Activated naive CD4-positive, alpha-beta T cell treated with anti-CD3 and anti-CD28 coated beads, Interleukin-2, amount 50 U/mL, for 24 hours (primary cell): ENCODE data around the gene ASTL.
A peak's percentile ranks its signal among the peaks of the same experiment; 100 is the strongest.

Experiments
- H3K27ac Mint-ChIP-seq: one replicate; pipeline ENCODE4 v1.8.0; 2021; ENCODE audit warnings: mild to moderate bottlenecking, mixed read lengths
- H3K27me3 Mint-ChIP-seq: one replicate; pipeline ENCODE4 v1.8.0; 2021; ENCODE audit warnings: mixed read lengths
- H3K36me3 Mint-ChIP-seq: one replicate; pipeline ENCODE4 v1.8.0; 2021; ENCODE audit warnings: mixed read lengths
- H3K4me1 Mint-ChIP-seq: one replicate; pipeline ENCODE4 v1.8.0; 2021; ENCODE audit warnings: mixed read lengths
- H3K4me3 Mint-ChIP-seq: one replicate; pipeline ENCODE4 v1.8.0; 2021; ENCODE audit warnings: mild to moderate bottlenecking, mixed read lengths
- H3K9me3 Mint-ChIP-seq: one replicate; pipeline ENCODE4 v1.8.0; 2021; ENCODE audit warnings: mixed read lengths

ASTL gene

DNA sequence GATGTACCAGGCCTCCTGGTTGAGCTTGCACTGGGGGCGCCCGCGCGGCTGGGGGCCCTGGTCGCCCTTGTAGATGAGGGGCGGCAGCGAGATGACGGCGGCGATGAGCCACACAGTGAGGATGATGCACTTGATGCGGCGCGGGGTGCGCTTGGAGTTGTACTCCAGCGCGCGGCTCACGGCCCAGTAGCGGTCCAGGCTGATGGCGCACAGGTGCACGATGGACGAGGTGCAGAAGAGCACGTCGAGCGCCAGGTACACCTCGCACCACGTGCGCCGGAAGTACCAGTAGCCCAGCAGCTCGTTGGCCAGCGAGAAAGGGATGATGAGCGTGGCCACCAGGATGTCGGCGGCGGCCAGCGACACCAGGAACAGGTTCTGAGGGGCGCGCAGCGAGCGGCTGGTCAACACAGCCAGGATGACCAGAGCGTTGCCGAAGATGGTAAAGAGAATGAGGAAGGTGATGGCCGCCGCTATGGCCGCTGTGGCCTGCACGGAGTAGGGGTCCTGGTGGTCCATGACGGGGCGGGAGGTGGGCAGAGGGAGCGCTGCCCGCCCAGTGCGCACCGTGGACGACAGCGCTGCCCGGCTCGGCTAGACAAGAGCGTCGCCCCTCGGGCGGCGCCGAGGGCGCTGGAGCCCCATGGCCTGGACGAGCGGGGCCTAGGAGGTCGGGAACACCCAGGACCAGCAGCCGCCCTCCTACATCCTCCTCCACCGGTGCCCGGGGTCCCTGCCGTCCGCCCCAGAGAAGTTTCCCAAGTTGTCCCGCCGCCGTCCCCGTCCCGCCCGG, 22.5 kb downstream of the ASTL start:
- peak overlapping the region; percentile 62 for H3K27ac Mint-ChIP-seq
- no peaks in the 10 kb centered on the region for H3K36me3 Mint-ChIP-seq
- no peaks in the 10 kb centered on the region for H3K9me3 Mint-ChIP-seq
- H3K27me3 Mint-ChIP-seq: peaks cover 15% of the 10 kb centered on the region
- peaks cover 16% of the 10 kb centered on the region for H3K4me1 Mint-ChIP-seq
- peak overlapping the region; percentile 79 for H3K4me3 Mint-ChIP-seq

- H3K27ac Mint-ChIP-seq: no peak overlapping the region
- no peaks in the 10 kb centered on the region for H3K36me3 Mint-ChIP-seq
- H3K4me1 Mint-ChIP-seq: peaks cover 16% of the 10 kb centered on the region
- H3K9me3 Mint-ChIP-seq: no peaks in the 10 kb centered on the region
- peaks cover 9% of the 10 kb centered on the region for H3K27me3 Mint-ChIP-seq
- peak overlapping the region; percentile 79 for H3K4me3 Mint-ChIP-seq
Observed at GRCh38 chr2:96114903-96115581, 23.3 kb downstream of the ASTL start.

- Mint-ChIP-seq H3K36me3 (no peaks in the 10 kb centered on the region), H3K27ac (no peak overlapping the region), H3K4me3 (peak overlapping the region; percentile 26), H3K27me3 (peaks cover 6% of the 10 kb centered on the region), H3K4me1 (peaks cover 16% of the 10 kb centered on the region), H3K9me3 (no peaks in the 10 kb centered on the region)
Observed at GRCh38 chr2:96114546-96114902, 23.8 kb downstream of the ASTL start.

- H3K4me1 Mint-ChIP-seq: peaks cover 16% of the 10 kb centered on the region
Observed at GRCh38 chr2:96113951-96114350, 24.4 kb downstream of the ASTL start.

DNA sequence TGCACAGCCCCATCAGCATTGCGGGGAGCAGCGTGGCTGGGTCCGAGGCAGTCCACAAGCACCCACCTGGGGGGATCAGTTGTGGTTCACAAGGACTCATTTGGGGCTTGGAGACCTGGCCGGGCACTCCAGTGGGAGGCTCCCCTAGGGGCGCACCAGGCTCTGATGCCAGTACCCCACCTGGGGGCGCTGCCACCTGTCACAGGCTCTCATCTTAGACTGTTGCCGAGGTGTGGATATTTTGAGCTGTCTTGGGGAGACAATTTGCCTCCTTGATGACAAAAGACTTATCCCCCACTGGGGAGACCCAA, 25.0 kb downstream of the ASTL start:
- Mint-ChIP-seq H3K4me1 (peaks cover 16% of the 10 kb centered on the region), H3K9me3 (no peaks in the 10 kb centered on the region), H3K4me3 (no peak overlapping the region), H3K36me3 (no peaks in the 10 kb centered on the region), H3K27ac (no peak overlapping the region), H3K27me3 (no peaks in the 10 kb centered on the region)

More at GRCh38 chr2:96113951-96114350, 24.4 kb downstream of the ASTL start:
- H3K9me3 Mint-ChIP-seq: no peaks in the 10 kb centered on the region
- H3K27ac Mint-ChIP-seq: no peak overlapping the region
- no peak overlapping the region for H3K4me3 Mint-ChIP-seq
- H3K36me3 Mint-ChIP-seq: no peaks in the 10 kb centered on the region
- H3K27me3 Mint-ChIP-seq: peaks cover 2% of the 10 kb centered on the region

DNA sequence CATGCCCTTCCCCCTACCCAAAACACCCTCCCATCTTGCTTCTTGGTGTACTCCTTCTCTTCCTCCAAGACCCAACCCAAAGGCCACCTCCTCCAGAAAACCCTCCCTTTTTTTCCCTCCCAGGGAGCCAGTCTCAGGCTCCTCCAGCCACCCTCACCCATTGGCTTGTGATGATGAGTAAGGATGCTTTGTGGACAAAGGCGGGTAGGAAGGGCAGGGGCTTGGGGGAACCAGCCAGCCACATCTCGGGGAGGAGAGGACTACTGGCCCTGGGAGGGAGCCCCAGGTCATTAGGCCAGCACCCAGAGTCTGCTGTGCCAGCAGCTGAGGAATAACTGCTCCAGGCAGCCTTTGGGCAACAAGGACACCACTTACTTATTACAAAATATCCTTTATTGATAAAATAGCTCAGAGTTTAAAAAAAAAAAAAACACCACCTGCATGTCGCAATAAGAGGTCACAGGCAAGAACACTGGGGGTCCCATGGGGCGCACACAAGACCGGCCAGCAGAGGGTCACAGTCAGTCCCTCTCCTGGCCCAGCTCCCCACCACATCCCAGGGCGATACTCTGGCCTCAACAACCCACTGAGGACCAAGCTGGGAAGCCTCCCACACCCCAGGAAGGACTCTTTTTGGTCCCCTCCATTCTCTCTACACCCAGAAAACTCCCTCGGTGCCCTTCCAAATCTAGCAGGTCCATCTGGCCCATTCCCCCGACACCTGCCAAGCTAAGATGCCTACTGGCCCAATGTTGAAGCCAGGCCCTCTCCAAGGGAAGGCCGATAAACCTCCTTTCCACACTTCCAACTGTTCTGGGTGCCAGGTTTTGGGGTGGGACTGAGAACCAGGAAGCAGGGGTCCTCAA, 25.6 kb downstream of the ASTL start:
- H3K27ac Mint-ChIP-seq: no peak overlapping the region
- no peak overlapping the region for H3K4me3 Mint-ChIP-seq
- H3K36me3 Mint-ChIP-seq: no peaks in the 10 kb centered on the region
- H3K27me3 Mint-ChIP-seq: no peaks in the 10 kb centered on the region
- H3K4me1 Mint-ChIP-seq: peaks cover 14% of the 10 kb centered on the region
- H3K9me3 Mint-ChIP-seq: no peaks in the 10 kb centered on the region

- Mint-ChIP-seq H3K4me3 (no peak overlapping the region), H3K27ac (no peak overlapping the region), H3K27me3 (no peaks in the 10 kb centered on the region), H3K9me3 (no peaks in the 10 kb centered on the region), H3K36me3 (no peaks in the 10 kb centered on the region), H3K4me1 (peaks cover 7% of the 10 kb centered on the region)
Observed at GRCh38 chr2:96111823-96112500, 26.3 kb downstream of the ASTL start.

DNA sequence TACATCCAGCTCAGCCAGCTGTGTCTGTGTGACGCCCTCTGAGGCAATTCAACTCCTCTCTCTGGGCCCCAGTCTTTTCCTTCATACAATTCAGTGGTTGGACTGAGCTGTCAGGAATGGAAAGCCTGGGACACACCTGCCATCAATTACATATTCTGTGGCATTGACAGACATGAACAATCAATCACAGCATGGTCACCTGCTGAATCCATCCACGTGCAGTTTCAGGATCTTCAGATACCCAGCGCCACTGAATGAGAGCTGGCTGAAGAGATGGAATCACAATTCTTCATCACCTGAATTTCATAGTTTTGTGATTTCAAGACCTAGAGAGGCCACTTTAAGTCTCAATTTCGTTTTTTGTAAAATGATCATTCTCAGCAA, 27.1 kb downstream of the ASTL start:
- Mint-ChIP-seq H3K36me3 (no peaks in the 10 kb centered on the region), H3K4me1 (peaks cover 7% of the 10 kb centered on the region), H3K9me3 (no peaks in the 10 kb centered on the region), H3K27me3 (no peaks in the 10 kb centered on the region), H3K4me3 (no peak overlapping the region), H3K27ac (no peak overlapping the region)

GRCh38 chr2:96110621-96111256, 27.6 kb downstream of the ASTL start:
- H3K36me3 Mint-ChIP-seq: no peaks in the 10 kb centered on the region
- H3K27me3 Mint-ChIP-seq: no peaks in the 10 kb centered on the region
- H3K27ac Mint-ChIP-seq: no peak overlapping the region
- no peak overlapping the region for H3K4me3 Mint-ChIP-seq
- H3K9me3 Mint-ChIP-seq: no peaks in the 10 kb centered on the region
- H3K4me1 Mint-ChIP-seq: peaks cover 6% of the 10 kb centered on the region

- H3K4me1 Mint-ChIP-seq: no peaks in the 10 kb centered on the region
- no peaks in the 10 kb centered on the region for H3K27me3 Mint-ChIP-seq
- peaks cover under 1% of the 10 kb centered on the region for H3K36me3 Mint-ChIP-seq
- no peaks in the 10 kb centered on the region for H3K9me3 Mint-ChIP-seq
- no peak overlapping the region for H3K4me3 Mint-ChIP-seq
- H3K27ac Mint-ChIP-seq: no peak overlapping the region
Observed at GRCh38 chr2:96109931-96110511, 28.3 kb downstream of the ASTL start.

- Mint-ChIP-seq H3K4me1 (no peaks in the 10 kb centered on the region), H3K9me3 (no peaks in the 10 kb centered on the region)
Observed at GRCh38 chr2:96109361-96109680, 29.0 kb downstream of the ASTL start.

DNA sequence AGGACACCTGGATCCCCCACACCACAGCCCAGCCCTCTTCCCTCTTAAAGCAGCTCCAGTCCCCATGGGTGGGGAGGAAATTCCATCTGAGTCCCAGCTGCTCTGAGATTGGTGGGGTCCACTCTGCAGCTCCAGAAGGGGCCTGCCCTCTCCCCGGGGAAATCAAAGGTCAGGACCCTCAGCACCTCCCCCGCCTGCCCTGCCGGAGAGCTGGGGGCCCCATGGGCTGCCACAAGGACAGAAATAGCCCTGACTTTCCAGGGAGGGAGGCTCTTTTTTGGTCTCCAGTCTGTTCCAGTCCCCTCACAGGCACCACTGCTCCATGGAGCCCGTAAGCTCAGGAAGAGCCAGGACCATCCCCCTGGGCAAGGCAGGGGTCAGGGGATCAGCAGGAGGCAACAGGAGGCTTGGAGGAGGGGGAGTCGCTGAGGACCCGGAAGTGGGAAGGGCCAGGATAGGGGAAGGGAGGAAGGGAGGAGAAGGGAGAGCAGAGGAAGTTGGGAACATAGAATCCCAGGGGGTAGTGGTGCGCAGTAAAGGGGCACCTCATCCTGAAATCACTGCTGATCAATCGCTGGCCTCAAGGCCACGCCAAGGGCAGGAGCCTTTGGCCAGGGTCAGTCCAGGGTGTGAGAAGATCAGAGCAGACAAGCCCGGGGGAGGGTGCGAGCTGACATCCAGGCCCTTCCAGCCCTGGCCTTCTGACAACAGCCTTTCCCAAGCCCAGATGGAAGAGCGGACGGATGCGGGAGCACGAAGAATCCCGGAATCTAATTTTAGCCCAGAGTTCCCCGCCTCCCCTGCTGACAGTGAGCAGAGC, 29.6 kb downstream of the ASTL start:
- Mint-ChIP-seq H3K27ac (no peak overlapping the region), H3K4me3 (no peak overlapping the region), H3K4me1 (no peaks in the 10 kb centered on the region), H3K9me3 (no peaks in the 10 kb centered on the region), H3K36me3 (peaks cover 1% of the 10 kb centered on the region), H3K27me3 (no peaks in the 10 kb centered on the region)

More at GRCh38 chr2:96109361-96109680, 29.0 kb downstream of the ASTL start:
- Mint-ChIP-seq H3K36me3 (peaks cover 1% of the 10 kb centered on the region), H3K27ac (no peak overlapping the region), H3K27me3 (no peaks in the 10 kb centered on the region), H3K4me3 (no peak overlapping the region)

GRCh38 chr2:96108151-96108540, 30.2 kb downstream of the ASTL start:
- Mint-ChIP-seq H3K9me3 (no peaks in the 10 kb centered on the region), H3K36me3 (peaks cover 1% of the 10 kb centered on the region), H3K4me3 (no peak overlapping the region), H3K27ac (no peak overlapping the region), H3K4me1 (no peaks in the 10 kb centered on the region), H3K27me3 (no peaks in the 10 kb centered on the region)

DNA sequence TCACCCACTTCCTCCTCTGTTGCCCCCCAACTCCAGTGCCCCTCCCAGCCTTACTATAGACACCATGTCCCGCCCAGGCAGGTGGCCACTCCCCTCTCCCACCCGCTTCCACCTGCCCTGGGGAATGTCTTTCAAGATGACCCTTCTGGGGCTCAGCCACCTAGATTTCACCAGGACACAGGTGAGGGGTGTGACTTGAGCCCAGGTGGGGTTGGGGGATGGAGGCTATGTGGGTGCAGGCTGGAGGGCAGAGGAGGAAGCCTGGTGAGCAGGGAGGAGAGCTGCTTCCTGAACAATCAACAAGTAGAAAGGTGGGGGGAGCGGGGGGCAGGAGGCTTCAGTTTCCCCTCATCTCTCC, 30.6 kb downstream of the ASTL start:
- Mint-ChIP-seq H3K4me1 (no peaks in the 10 kb centered on the region), H3K36me3 (peaks cover 1% of the 10 kb centered on the region), H3K4me3 (no peak overlapping the region), H3K9me3 (no peaks in the 10 kb centered on the region), H3K27me3 (no peaks in the 10 kb centered on the region), H3K27ac (no peak overlapping the region)
